ENCODE results near the gene GGA3.
"Not testable (repeated sequence)": the region's sequence is repeated elsewhere in the genome, so short reads cannot be mapped to it uniquely, and the experiment has no call there.

GGA3 gene, protein sequence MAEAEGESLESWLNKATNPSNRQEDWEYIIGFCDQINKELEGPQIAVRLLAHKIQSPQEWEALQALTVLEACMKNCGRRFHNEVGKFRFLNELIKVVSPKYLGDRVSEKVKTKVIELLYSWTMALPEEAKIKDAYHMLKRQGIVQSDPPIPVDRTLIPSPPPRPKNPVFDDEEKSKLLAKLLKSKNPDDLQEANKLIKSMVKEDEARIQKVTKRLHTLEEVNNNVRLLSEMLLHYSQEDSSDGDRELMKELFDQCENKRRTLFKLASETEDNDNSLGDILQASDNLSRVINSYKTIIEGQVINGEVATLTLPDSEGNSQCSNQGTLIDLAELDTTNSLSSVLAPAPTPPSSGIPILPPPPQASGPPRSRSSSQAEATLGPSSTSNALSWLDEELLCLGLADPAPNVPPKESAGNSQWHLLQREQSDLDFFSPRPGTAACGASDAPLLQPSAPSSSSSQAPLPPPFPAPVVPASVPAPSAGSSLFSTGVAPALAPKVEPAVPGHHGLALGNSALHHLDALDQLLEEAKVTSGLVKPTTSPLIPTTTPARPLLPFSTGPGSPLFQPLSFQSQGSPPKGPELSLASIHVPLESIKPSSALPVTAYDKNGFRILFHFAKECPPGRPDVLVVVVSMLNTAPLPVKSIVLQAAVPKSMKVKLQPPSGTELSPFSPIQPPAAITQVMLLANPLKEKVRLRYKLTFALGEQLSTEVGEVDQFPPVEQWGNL

DNA sequence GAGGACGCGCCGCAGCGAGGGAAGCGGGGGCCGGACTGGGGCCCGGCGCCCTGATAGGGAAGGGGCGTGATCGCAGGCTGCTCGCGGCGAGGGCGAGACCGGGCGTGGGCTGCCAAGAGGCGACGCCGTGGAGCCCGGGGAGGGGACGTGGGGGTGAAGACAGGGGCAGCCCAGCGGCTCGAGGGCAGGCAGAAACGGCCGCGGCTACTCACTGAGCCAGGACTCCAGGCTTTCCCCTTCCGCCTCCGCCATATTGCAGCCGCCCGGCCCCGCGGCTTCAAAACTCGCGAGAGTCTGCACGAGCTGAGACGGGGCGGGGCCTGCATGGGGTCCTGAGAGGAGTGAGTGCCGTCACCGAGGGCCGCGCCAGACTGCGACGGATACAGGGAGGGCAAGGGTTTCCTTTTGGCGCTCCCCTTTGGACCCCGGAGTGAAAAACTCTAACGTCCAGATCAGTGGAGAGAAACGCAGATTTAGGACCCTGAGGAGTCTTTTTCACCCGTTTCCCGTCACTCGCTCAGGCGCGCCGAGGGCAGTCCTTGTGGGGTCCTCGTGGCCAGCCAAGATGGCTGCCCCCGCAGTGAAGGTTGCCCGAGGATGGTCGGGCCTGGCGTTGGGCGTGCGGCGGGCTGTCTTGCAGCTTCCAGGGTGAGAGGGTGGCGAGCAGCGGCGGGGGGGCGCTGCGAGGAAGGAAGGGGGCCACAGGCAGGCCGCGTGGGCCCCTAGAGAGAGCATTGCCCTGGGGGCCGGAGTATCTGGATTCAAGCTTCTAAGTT, at the start of gene GGA3, which contains the start of gene MRPS7:
TSS of gene GGA3 (minus strand) at position 271 of the 776 bp plus-strand sequence. CDS start at position 252, 19 bp downstream.
TSS of gene MRPS7 (plus strand) at position 544 of the 776 bp plus-strand sequence. CDS start at position 566, 22 bp downstream.
- DNase-seq = peak; percentile 97

DNA sequence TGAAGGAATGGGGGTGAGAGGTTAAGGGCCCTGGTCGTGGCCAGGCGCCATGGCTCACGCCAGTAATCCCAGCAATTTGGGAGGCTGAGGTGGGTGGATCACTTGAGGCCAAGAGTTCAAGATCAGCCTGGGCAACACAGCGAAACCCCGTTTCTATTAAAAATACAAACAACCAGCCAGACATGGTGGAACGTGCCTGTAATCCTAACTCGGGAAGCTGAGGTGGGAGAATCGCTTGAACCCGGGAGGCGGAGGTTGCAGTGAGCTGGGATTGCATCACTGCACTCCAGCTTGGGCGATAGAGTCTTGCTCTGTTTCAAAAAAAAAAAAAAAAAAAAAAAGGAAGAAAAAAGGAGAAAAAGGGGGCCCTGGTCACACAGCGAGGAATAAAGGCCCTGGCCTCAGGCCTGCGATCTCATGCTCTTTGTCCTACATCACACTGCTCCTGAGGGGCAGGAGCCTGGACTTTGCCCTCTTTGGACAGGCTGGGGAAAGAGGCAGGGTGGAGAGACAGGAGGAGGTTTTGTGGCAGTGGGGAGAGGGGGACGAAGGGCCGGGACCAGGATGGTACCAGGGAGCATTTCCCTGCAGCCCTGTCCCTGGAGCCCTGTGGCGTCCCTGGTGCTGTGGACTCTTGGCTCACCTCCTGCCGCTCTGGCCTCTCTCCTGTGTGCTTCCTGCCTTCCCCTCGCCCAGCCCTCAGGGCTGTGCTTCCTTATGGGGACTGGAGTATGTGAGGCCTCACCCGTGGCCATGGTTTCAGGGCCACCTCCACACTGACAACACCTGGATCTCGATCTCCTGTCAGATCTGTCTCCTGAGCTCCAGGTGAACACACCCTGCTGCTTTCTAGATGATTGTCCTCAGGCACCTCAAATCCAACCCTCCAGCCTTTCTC, 47.6 kb upstream of the GGA3 start:
- DNase-seq = no peak

DNA sequence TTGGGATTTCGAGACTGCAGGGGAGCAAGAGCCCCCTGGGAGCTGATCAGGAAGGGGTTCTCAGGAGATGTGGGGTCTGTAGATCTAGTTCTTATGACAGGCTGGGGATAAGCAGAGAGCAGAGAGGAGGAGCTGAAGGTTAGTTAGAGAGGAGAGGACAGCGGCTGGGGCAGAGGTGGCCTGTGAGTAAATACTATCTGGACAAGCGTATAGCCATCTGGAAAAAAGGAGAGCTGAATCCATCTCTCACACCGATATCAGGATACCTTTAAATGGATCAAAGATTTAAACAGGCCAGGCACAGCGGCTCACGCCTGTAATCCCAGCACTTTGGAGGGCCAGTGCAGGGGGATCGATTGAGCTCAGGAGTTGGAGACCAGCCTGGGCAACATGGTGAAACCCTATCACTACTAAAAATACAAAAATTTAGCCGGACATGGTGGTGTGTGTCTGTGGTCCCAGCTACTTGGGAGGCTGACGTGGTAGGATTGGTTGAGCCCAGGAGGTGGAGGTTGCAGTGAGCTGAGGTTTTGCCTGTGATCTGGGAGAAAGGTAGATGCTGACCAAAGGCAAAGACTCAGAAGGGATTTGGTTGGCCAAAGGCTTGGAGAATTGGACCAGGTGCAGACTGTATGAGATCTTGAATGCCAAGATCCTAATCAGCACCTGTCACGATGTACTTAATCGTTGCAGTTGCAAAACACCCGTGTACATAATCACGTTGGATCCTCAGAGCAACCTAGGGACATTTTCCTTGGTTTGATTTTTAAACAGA, 46.7 kb upstream of the GGA3 start:
- DNase-seq = no peak

DNA sequence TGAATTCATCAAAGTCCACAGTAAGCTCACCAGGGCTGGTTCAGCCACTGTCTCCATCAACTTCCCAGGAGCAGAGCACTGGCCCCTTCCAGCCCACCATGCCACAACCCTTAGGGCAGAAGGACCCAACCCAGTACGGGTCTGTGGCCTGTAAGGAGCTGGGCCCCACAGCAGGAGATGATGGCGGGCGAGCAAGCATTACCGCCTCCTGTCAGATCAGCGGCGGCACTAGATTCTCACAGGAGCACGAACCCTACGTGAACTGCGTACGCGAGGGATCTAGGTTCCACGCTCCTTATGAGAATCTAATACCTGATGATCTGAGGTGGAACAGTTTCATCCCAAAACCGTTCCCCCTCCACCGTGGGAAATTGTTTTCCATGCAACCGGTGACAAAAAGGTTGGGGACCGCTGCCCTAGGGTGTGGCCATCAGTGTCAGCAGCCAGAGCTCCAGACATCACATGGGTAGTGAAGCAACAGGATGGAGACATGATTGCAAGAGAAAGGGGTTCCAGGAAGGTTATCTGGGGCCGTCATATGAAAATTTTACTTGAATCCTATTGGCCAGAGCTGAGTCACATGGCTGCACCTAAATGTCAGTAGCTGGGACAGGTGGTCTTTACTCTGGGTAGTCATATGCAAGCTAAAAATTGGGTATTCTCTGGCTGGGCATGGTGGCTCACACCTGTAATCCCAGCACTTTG, 40.2 kb upstream of the GGA3 start:
- no peak for DNase-seq

DNA sequence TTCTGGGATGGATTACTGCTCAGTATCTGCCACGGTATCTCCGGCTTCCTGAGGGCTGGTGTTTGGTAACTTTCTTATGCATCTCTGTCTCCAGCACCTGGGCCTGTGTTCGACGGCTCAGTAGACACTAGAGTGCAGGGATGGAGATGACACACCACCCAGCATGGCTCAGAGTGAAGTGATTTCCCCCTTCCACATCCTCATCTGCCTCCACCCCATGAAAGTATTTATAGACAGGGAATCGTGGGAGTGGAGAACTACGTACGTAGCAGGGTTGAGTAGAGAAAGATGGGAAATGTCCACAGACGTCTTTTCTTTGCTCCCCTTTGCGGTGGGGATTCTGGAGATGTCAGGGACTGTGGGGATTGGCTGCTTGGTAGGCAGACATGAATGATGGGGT, 39.6 kb upstream of the GGA3 start:
- DNase-seq = no peak

DNA sequence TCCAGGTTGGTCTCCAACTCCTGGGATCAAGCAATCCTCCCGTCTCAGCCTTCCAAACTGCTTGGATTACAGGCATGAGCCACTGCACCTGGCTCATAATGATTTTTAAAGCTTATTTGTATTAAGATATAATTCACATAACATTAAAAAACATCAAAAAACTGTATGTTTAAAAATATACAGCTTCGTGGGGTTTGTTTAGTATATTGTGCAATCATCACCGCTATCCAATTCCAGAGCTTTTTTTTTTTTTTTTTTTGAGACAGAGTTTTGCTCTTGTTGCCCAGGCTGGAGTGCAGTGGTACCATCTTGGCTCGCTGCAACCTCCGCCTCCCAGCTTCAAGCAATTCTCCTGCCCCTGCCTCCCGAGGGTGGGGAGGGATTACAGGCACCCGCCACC, 38.9 kb upstream of the GGA3 start:
- DNase-seq = no peak

DNA sequence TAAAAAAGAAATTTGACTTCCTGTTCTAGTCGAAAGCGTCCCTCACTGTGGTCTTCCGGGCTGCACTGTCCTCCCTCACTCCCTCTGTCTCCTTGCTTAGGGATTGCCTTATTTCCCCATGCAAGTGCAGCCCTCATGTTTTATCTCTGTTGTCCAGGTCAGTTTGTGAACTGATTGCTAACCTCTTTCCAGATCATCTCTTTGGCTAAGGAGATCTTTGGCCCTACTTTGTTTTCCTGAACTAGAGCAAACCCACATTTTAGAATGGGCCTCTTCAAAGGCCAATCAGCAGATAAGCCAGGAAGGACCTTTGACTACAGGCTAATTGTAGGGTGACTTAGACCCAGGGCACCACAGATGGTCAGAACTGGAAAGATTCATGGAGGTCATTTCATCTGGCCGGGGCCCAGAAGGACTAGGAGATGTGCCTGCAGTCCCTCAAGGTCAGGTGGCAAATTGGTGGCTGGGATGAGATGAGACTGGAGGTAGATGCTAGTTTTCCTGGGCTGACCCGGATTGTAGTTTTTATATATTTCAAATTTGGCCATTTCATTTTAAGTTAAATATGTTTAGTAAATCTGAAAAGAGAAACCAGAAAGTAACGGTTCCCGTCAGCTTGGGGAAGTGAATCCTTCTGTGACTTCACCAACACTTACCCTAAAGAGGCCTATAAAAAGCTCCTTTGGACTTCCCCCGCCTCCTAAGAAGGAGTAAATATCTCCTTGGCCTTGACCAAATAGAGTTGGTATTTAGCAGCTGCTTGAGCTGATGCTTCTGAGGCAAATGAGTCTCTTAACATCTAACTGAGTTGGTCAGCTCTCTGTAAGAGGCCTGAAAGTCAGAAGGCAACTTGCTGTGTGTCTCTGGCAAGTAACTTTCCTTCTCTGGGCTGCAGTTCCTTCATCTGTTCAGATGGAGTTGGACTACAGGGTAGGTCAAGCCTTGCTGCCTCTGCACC, 34.1 kb upstream of the GGA3 start:
- DNase-seq = no peak

DNA sequence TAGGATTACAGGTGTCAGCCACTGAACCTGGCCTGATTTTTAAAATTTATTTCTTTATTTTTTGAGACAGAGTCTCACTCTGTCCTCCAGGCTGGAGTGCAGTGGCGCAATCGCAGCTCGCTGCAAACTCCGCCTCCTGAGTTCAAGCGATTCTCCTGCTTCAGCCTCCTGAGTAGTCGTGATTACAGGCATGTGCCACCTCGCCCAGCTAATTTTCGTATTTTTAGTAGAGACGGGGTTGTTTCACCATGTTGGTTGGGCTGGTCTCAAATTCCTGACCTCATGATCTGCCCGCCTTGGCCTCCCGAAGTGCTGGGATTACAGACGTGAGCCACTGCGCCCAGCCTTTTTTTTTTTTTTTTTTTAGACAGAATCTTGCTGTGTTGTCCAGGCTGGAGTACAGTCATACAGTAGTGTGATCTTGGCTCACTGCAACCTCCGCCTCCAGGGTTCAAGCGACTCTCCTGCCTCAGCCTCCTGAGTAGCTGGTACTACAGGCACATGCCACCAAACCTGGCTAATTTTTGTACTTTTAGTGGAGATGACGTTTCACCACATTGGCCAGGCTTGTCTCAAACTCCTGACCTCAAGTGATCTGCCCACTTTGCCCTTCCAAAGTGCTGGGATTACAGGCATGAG, 31.5 kb upstream of the GGA3 start:
- not testable (repeated sequence) for DNase-seq

DNA sequence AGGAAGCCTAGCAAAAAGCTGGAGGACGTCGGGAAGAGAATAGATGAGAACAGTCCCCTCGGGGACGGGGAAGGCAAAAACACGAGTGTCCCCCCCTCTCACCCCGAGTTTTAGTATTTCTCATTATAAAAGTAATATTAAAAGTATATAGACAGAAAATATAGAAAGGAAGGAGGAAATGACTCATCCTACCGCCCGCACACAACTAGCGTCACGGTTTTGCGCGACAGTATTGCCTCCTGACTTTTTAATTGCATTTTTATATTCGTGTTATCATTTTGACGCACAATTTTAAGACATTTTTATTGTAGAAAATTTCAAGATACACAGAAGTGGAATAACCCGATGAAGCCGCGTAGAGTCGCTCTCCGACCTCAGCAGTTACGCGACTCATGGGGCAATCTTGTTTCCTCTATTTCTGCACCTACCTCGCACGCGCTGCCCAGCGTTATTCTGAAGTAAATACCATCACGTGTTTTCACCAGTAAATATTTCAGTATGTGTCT, 28.5 kb upstream of the GGA3 start:
- no peak for DNase-seq

DNA sequence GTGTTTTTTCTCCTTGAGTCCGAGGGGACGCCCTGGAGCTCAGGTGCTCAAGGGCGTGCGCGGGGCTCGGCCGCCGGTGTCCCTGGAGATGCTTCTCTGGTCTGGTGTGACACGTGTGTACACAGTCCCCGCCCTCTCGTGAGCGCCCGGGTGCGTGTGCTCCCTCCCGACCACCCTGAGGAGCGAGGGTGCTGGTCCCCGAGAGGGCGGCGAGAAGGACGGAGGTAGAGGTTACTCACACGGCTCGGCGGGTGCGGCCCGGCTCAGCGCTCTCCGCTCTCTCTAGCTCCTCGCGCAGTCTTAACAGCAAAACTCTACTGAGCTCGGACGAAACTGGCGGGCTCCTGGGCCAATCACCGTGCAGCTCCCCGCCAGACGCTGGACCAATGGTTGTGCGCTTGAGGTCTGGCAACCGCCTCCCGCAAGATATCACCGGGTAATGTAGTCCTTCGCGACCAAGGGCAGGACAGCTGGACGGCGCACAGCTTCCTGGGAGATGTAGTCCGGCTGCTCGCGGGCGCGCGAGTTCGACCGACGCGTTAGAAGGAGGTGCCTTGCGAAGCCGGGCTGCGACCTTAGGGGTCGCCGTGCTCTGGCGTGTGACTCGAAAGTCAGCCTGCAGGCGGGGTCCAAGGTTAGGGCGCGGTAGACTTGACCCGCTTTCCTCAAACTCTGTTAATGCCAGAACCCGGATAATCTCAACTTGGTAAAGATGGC, 27.9 kb upstream of the GGA3 start, which contains the start of gene SLC25A19:
TSS of gene SLC25A19 (minus strand) at position 319 of the 717 bp plus-strand sequence. CDS start 2,669 bp downstream, outside the sequence.
- peak; percentile 96 for DNase-seq

DNA sequence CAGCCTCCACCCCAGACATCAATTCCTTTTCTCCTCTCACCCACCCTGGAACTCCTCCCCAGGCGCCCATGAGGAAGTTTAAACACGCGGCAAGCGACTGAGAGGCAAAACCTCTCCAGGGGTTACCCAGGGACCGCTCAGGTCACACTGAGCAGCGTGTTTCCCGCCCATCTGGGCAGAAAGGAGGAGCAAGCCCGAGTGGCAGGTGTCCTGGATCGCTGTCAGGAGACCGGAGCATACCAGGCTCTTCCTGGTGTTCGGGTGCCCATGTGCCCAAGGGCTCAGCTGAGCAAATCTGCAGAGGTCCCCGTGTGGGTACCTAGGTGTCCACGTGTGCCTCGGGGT, 27.3 kb upstream of the GGA3 start:
- DNase-seq = peak; percentile 76

DNA sequence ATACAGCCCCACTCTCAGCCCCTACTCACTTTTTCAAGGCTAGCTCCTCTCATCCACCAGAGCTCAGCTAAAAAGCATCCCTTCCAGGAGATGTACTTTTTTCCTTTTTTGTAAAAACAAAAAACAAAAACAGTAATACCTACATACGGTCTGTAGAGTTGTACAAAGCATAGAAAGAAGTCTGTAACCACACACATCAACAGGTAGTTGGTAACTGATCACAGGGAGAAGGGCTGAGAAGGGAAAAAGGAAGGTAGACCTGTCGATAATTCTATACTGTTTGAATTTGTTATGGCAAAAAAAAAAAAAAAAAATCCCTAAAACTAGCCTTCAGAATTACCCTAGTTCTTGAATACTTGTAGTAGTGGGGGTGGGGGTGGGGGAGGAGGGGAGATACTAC, 27.0 kb upstream of the GGA3 start:
- no peak for DNase-seq

DNA sequence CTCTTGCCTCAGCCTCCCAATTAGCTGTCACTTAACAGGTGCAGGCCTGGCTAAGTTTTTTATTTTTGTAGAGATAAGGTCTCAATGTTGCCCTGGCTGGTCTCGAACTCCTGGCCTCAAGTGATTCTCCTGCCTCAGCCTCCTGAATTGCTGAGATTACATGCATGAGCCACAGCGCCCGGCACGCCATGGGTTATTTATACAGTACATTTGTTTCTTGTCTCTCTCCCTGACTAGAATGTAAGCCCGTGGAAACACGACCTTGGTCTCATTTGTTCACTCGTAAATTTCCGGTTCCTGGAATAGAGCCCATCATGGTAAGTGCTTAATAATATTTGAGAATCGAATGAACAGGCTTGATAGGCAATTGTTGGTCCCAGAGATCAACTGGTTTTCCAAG, 25.8 kb upstream of the GGA3 start:
- no peak for DNase-seq

DNA sequence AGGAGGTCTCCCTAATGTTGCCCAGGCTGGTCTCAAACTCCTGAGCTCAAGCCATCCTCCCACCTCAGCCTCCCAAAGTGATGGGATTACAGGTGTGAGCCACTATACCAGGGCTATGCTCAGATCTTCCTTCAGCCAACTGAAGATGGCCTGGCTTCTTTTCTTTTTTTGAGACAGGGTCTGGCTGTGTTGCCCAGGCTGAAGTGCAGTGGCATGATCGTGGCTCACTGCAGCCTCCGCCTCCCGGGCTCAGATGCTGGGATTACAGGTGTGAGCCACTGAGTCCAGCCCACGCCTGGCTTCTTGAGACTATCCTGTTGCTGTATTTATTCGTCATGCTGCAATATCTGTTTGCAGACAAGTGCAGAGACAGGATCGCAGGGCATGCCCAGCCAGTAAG, 23.7 kb upstream of the GGA3 start:
- DNase-seq = no peak

DNA sequence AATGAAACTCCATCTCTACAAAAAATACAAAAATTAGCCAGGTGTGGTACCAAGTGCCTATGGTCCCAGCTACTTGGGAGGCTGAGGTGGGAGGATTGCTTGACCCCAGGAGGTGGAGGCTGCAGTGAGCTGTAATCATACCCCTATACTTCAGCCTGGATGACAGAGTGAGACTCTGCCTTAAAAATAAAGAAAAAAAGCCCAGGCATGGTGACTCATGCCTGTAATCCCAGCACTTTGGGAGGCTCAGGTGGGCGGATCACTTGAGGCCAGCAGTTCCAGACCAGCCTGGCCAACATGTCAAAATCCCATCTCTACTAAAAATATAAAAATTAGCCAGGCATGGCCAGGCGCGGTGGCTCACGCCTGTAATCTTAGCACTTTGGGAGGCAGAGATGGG, 18.8 kb upstream of the GGA3 start:
- not testable (repeated sequence) for DNase-seq

DNA sequence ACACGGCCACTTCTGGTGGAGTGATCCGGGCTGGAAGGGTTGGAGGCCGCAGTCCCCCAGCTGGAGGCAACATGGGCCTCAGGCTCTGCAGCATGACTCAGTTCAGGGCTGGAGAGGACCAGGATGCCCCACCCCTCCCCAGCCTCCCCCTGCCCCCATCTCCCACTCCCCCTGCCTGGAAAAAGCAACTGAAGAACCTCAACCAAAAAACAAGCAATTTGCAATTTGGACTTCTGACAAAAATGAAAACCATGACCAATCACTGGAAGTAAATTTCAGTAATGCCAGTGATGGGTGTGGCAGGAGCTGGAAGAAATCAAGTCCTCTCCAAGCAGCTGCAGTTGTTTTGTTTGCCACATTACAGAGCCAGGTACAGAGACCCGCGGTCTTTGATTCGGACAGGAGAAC, 16.3 kb upstream of the GGA3 start:
- DNase-seq = no peak

DNA sequence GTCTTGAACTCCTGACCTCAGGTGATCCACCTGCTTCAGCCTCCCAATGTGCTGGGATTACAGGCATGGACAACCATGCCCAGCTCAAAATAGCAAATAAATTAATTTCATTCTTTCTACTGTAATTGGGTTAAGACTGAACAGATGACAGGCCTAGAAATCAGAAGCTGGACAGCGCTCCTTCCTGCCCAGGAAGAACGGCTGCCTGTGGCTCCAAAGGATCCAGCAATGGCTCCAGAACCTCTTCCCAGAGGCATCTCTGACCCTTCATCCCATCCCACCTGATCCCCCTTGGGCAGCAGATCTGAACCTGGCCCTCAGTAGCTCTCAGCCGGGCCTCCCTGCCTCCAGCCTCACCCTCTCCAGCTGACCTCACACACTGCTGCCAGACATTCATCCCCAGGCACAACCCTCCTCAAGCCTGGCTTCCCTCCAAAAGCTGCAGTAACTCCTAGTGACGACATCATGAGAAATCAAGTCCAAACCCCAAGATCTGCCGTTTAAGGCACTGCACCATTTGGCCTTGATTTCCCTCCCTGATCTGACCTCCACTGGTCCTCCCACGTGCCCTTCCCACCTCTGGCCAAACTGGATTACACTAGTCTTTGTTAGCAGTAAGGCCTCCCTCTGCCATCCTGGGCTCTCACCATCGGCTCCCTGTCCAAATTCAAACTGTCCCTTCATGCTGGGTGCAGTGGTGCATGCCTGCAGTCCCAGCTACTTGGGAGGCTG, 12.7 kb upstream of the GGA3 start:
- DNase-seq = no peak

DNA sequence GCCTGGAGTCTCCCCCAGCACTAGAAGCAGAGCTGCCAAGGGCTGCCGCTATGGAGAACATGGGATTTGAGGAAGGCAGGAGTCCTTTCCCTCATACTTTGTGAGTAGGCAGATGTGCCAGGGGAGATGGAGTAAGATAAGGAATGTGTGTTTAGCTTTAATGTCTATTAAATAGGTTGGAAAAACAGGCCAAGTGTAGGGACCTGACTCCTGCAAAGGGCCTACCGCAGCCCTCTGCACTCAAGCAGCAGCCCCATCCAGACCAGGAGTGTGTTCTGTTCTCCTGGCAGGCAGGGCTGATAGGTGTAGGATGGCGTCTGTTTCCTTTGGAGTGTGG, 11.4 kb upstream of the GGA3 start:
- DNase-seq = no peak
